ENCODE data around the gene AVP.
"Not testable (repeated sequence)": the region's sequence is repeated elsewhere in the genome, so short reads cannot be mapped to it uniquely, and the experiment has no call there.

AVP gene

DNA sequence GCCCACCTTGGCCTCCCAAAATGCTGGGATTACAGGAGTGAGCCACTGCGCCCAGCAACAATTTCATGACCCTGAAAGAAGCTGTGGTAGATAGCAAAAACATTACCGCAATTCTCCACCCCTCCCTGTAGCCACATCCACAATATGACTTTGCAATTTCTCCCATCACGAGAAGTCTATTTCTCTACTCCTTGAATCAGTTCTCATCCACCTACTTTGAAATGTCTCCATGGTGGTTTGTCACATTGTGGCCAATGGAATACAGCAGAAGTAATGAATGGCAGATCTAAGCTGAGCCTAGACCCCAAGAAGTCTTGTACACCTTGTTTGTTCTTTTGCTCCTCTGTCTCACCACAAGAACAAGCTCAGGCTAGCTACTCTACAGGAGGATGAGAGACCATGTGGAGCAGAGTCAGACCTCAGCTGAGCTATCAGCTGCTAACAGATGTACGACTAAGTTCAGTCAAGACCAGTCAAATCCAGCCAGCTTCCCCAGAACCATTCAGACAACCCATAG lies 6.8 kb downstream of the AVP start:
- no peak for TF ChIP-seq TAF1 (IDR thresholded peaks at IDR 0.05; ENCODE audit: borderline replicate concordance, low read depth, low read length)
- no peak for TF ChIP-seq POLR2A (IDR thresholded peaks at IDR 0.05; ENCODE audit: low read depth, low read length)
- TF ChIP-seq POLR2AphosphoS5 (IDR thresholded peaks at IDR 0.05; ENCODE audit: low read depth, low read length) = no peak
- no peak for DNase-seq (ENCODE audit: insufficient read length)
- FAIRE-seq = no peak

DNA sequence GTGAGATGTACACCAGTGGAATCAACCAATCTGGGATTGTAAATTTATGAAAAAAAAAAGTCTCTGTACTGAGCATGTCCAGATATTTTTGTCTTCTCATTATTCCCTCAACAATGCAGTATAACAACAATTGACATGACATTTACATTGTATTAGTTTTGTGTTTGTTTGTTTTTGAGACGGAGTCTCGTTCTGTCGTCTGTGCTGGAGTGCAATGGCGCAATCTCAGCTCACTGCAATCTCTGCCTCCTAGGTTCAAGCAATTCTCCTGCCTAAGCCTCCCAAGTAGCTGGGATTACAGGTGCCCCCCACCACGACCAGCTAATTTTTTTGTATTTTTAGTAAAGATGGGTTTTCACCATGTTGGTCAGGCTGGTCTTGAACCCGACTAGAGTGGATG lies 9.2 kb downstream of the AVP start:
- FAIRE-seq = not testable (repeated sequence)

DNA sequence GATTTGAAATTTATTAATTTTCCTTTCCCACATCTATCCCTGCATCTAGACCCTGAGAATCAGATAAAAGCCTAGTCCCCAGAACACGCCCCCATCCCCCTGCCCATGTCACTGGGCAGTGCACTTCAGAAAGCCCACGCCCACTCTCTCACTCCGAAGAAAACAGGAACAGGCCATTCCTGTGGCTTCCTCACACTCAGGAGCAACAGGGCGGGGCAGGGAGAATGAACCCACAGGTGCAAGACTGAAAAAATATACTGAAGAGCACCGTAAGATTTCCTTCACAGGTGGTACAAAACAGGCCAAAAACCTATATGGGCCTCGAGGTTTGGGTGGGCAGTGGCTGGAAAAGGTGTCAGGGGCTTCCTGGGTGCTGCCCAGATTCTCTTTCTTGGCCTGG lies 9.7 kb downstream of the AVP start:
- FAIRE-seq = no peak

More for the DNA sequence above, 9.2 kb downstream of the AVP start:
- DNase-seq (ENCODE audit: insufficient read length) = not testable (repeated sequence)

DNA sequence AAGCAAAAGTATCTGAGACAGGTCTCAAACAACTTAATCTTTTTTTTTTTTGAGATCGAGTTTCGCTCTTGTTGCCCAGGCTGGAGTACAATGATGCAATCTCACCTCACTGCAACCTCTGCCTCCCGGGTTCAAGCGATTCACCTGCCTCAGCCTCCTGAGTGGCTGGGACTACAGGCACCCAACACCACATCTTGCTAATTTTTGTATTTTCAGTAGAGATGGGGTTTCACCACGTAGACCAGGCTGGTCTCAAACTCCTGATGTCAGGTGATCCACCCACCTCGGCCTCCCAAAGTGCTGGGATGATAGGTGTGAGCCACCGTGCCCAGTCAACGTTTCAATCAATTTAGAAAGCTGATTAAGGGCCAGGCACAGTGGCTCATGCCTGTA lies 11.3 kb downstream of the AVP start:
- FAIRE-seq = not testable (repeated sequence)

More for the DNA sequence above, 9.7 kb downstream of the AVP start:
- TF ChIP-seq POLR2AphosphoS5 (IDR thresholded peaks at IDR 0.05; ENCODE audit: low read depth, low read length) (no peak), TAF1 (IDR thresholded peaks at IDR 0.05; ENCODE audit: borderline replicate concordance, low read depth, low read length) (no peak), POLR2A (IDR thresholded peaks at IDR 0.05; ENCODE audit: low read depth, low read length) (no peak)
- no peak for DNase-seq (ENCODE audit: insufficient read length)

DNA sequence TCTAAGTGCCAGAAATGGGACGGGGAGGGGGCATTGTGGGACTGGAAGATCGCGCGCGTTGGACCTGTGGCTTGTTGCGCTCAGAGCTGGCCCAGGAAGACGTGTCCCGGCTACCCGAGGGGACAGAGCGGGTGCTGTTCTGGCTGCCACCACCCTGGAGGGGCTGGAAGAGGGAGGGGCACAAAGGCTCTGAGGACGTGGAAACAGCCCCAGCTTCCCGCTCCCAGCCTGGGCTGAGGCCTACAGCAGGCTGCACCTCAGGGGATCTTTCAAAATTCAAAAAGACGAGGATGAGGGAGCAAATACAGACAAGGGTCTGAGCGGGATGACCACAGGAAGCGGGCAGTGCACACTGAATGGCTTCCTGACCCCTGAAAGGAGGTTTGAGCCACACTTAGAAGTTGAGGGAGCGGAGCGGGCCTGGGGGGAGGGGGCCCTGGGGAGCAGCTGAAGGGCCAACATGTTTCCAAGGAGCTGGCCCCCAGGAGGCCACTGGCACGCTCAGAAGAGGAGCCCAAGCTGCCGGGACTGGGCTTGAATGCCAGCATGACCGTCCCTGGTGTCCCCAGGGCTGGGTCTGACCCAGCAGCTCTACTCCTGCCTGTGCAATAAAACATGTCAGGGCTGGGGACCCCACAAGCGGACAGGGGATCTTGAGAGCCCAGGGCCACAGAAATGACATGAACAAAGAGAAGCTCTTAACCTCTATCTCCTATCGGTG lies 11.8 kb downstream of the AVP start:
- TF ChIP-seq TAF1 (IDR thresholded peaks at IDR 0.05; ENCODE audit: borderline replicate concordance, low read depth, low read length) = no peak
- TF ChIP-seq POLR2AphosphoS5 (IDR thresholded peaks at IDR 0.05; ENCODE audit: low read depth, low read length) = no peak
- no peak for TF ChIP-seq POLR2A (IDR thresholded peaks at IDR 0.05; ENCODE audit: low read depth, low read length)
- no peak for FAIRE-seq
- no peak for DNase-seq (ENCODE audit: insufficient read length)

More for the DNA sequence above, 11.3 kb downstream of the AVP start:
- DNase-seq (ENCODE audit: insufficient read length) = not testable (repeated sequence)

DNA sequence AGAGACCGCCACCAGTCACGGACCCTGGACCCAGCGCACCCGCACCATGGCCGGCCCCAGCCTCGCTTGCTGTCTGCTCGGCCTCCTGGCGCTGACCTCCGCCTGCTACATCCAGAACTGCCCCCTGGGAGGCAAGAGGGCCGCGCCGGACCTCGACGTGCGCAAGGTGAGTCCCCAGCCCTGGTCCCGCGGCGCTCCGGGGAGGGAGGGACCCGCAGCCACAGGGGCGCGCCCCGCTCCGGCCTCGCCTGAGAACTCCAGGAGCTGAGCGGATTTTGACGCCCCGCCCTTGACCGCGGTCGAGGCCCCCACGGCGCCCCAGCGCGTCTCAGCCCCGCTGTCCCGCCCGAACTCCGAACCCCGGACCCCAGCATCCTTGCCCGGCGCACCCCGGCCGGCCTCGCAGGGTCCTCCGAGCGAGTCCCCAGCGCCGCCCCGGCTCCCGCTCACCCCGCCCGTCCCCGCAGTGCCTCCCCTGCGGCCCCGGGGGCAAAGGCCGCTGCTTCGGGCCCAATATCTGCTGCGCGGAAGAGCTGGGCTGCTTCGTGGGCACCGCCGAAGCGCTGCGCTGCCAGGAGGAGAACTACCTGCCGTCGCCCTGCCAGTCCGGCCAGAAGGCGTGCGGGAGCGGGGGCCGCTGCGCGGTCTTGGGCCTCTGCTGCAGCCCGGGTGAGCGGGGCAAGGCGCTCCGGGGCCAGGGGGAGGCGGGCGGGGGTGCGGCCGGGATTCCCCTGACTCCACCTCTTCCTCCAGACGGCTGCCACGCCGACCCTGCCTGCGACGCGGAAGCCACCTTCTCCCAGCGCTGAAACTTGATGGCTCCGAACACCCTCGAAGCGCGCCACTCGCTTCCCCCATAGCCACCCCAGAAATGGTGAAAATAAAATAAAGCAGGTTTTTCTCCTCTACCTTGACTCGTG lies 12.7 kb downstream of the AVP start, which contains the start of gene OXT:
Gene OXT (plus strand): TSS at position 11 of the 920 bp plus-strand sequence. CDS start 36 bp downstream, at position 47.
- TF ChIP-seq TAF1 (IDR thresholded peaks at IDR 0.05; ENCODE audit: borderline replicate concordance, low read depth, low read length) (no peak), POLR2A (IDR thresholded peaks at IDR 0.05; ENCODE audit: low read depth, low read length) (no peak), POLR2AphosphoS5 (IDR thresholded peaks at IDR 0.05; ENCODE audit: low read depth, low read length) (no peak)
- no peak for DNase-seq (ENCODE audit: insufficient read length)
- FAIRE-seq = no peak

DNA sequence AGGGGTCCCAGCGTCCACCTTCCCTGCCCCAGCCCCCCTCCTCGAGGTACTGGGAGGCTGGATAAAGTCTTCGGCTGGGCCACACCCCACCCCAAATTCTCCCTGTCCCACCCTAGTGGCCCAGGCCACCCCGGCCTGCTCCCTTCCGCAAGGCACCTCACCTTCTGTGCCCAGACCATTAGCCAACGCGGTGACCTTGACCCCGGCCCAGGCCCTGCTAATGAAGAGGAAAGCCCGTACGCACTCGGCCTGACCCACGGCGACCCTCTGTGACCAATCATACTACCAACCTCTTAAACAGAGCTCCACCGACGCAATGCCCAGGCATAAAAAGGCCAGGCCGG lies 13.3 kb downstream of the AVP start:
- no peak for DNase-seq (ENCODE audit: insufficient read length)
- TF ChIP-seq POLR2A (IDR thresholded peaks at IDR 0.05; ENCODE audit: low read depth, low read length) (no peak), POLR2AphosphoS5 (IDR thresholded peaks at IDR 0.05; ENCODE audit: low read depth, low read length) (no peak), TAF1 (IDR thresholded peaks at IDR 0.05; ENCODE audit: borderline replicate concordance, low read depth, low read length) (no peak)
- FAIRE-seq = no peak

DNA sequence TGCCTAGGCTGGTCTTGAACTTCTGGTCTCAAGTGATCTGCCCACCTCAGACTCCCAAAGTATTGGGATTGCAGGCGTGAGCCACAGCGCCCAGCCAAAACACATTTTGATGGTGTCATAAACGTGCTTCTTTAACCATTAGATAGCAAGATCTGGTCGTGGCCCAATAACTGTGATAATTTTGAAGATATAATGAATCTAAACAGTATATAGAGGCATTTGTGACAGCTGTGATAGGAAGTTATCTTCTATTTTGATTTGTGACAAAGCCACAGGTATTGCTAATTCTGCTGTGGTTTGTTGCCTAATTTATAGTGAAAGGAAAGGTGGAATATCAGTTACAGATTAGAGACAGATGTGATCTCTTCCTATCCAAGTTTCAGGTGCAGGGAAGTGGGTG lies 13.8 kb downstream of the AVP start:
- TF ChIP-seq POLR2AphosphoS5 (IDR thresholded peaks at IDR 0.05; ENCODE audit: low read depth, low read length) = no peak
- no peak for TF ChIP-seq POLR2A (IDR thresholded peaks at IDR 0.05; ENCODE audit: low read depth, low read length)
- no peak for TF ChIP-seq TAF1 (IDR thresholded peaks at IDR 0.05; ENCODE audit: borderline replicate concordance, low read depth, low read length)
- DNase-seq (ENCODE audit: insufficient read length) = no peak
- no peak for FAIRE-seq

DNA sequence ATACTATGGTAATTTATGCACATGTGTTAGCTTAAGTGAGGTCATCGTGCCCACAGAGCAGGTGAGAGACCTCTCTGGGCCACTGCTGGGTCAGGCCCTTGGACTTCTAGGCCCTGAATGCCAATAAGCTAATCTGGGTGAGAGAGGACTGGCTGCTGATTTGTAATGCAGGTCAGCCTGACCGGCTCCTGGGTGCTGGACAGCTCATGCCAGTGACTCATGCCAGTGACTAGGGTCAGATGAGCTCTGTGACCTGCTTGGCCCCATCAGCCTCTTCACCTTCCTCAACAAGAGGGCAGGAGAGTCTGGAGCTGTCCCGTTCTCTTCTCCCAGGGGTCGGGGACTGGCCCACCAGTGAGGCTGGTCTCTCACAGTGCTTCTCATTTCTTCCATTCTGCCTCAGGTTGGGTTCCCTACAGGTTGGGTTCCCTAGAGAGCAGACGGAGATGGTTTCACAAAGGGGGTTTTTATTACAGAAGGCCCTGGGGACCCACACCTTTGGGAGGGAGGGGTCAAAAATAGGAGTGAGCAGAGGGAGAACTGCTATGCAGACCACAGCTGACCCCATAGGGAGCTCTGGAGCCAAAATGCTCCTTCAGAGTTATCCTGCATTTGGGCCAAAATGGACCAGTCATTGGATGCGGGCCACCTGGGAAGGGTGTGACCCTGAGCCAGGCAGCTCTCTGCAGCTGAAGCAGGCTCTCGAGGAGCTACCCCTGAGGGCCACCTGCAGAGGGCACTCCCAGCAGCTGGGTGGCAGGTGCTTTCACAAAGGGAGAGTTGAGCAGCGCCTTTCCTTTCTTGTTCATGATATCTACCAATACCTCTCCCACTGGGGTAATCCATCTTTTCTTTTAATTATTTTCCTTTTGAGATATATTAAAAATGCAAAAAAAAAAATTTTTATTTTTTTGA lies 15.3 kb downstream of the AVP start:
- FAIRE-seq = no peak
- DNase-seq (ENCODE audit: insufficient read length) = no peak

DNA sequence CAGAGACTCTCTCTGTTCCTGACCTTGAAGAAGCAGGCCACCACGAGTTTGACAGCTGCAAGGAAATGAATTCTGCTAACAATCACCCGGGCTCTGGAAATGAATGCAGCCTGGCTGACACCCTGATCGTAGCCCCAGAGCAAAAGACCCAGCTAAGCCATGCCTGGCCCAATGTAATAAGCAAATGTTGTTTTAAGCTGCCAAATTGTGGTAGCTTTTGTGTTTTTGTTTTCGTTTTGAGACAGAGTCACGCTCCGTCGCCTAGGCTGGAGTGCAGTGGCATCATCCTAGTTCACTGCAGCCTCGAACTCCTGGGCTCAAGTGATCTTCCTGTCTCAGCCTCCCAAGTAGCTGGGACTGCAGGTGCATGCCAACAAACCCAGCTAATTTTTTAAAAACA lies 16.4 kb downstream of the AVP start:
- DNase-seq (ENCODE audit: insufficient read length) = no peak
- no peak for TF ChIP-seq TAF1 (IDR thresholded peaks at IDR 0.05; ENCODE audit: borderline replicate concordance, low read depth, low read length)
- no peak for TF ChIP-seq POLR2AphosphoS5 (IDR thresholded peaks at IDR 0.05; ENCODE audit: low read depth, low read length)
- FAIRE-seq = no peak

More for the DNA sequence above, 15.3 kb downstream of the AVP start:
- TF ChIP-seq TAF1 (IDR thresholded peaks at IDR 0.05; ENCODE audit: borderline replicate concordance, low read depth, low read length) (no peak), POLR2AphosphoS5 (IDR thresholded peaks at IDR 0.05; ENCODE audit: low read depth, low read length) (no peak), POLR2A (IDR thresholded peaks at IDR 0.05; ENCODE audit: low read depth, low read length) (no peak)

Data from GM12892 (cell line).